HG03378 (cell line): Measurements from ENCODE around the gene CNKSR1.

Experiments used
- ATAC-seq: cut with Tn5 transposase; IDR thresholded peaks from one replicate; pipeline ENCODE4 v1.9.1; 2021; ENCODE audit warnings: mild to moderate bottlenecking, moderate library complexity; ENCODE audit not compliant: unreplicated experiment

Gene CNKSR1, protein sequence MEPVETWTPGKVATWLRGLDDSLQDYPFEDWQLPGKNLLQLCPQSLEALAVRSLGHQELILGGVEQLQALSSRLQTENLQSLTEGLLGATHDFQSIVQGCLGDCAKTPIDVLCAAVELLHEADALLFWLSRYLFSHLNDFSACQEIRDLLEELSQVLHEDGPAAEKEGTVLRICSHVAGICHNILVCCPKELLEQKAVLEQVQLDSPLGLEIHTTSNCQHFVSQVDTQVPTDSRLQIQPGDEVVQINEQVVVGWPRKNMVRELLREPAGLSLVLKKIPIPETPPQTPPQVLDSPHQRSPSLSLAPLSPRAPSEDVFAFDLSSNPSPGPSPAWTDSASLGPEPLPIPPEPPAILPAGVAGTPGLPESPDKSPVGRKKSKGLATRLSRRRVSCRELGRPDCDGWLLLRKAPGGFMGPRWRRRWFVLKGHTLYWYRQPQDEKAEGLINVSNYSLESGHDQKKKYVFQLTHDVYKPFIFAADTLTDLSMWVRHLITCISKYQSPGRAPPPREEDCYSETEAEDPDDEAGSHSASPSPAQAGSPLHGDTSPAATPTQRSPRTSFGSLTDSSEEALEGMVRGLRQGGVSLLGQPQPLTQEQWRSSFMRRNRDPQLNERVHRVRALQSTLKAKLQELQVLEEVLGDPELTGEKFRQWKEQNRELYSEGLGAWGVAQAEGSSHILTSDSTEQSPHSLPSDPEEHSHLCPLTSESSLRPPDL

GRCh38 chr1:26177182-26177684 lies at the start of gene CNKSR1:
CNKSR1 (plus strand) TSS chr1:26177491; CDS start chr1:26177548, 57 bp downstream.
- no peak for ATAC-seq

DNA sequence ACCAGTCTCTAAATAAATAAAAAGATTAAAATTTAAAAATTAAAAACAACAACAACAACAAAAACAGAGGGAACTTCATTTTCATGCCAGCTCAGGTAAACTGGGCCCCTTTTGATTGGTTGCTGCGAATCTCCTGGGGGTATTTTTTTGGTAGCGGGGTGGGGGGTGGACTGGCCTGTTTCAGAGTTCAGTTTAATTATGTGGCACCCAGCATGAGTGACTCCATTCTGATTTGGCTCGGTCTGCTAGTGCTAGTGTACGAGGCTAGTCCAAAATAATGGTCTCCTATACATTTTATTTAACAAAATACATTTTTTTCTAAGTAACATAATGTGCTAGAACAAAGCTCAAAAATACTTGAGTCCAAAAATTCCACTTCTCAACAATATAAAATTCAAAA lies 47.5 kb upstream of the CNKSR1 start:
- ATAC-seq: no peak

DNA sequence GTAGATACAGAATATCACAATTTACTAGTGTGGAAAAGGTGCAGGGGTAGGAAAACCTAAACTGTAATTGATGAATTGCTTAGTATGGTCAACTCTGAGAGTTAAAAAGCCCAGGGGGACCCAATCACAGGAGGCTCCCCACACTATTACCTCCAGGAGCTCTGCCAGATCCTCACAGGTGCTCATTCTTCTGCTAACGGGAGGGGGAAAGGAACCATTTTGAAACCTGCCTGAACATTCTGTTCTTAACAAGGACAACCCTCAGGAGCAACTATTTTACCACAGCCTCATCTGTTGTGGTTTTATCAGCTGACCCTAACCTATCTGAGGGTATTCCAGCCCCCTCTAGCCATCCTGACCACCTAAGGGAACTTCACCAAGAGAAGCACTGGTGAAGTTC lies 46.6 kb upstream of the CNKSR1 start:
- ATAC-seq: no peak

DNA sequence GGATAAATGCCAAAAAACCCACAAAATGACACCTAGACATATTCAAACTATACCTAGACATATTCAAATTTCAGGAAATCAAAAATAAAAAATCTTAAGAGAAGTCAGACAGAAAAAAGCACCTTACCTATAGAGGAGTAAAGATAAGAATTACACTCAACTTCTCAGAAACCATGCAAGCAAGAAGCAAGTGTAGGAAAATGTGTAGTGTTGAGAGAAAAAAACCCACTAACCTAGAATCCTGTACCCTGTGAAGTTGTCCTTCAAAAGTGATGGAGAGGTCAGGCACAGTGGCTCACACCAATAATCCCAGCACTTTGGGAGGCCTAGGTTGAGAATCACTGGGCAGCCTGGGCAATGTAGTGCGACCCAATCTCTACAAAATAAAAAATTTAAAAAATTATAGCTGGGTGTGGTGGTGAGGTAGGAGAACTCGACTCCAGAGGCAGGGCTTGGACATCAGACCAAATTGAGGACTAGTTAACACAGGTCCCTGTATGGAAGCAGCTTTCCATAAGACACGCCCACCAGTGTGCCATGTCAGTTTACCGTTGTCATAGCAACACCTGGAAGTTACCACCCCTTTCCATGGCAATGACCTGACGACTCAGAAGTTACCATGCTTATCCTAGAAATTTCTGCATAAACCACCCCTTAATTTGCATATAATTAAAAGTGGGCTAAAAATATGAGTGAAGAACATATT lies 45.0 kb upstream of the CNKSR1 start:
- ATAC-seq: no peak

GRCh38 chr1:26132834-26133167 lies 44.5 kb upstream of the CNKSR1 start:
- no peak for ATAC-seq

GRCh38 chr1:26134466-26134865 lies 42.8 kb upstream of the CNKSR1 start:
- ATAC-seq: no peak

GRCh38 chr1:26138974-26139558 lies 38.2 kb upstream of the CNKSR1 start:
- no peak for ATAC-seq

DNA sequence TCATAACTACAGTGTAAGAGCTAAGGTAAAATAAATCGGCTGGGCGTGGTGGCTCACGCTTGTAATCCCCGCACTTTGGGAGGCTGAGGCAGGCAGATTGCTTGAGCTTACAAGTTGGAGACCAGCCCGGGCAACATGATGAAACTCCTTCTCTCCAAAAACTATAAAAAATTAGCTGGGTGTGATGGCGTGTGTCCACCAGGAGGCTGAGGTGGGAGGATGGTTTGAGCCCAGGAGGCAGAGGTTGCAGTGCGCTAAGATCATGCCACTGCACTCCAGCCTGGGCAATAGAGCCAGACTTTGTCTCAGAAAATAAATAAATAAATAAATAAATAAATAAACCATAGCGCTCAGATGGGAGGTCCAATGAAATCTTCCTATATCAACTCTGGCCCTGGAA lies 35.1 kb upstream of the CNKSR1 start:
- no peak for ATAC-seq

DNA sequence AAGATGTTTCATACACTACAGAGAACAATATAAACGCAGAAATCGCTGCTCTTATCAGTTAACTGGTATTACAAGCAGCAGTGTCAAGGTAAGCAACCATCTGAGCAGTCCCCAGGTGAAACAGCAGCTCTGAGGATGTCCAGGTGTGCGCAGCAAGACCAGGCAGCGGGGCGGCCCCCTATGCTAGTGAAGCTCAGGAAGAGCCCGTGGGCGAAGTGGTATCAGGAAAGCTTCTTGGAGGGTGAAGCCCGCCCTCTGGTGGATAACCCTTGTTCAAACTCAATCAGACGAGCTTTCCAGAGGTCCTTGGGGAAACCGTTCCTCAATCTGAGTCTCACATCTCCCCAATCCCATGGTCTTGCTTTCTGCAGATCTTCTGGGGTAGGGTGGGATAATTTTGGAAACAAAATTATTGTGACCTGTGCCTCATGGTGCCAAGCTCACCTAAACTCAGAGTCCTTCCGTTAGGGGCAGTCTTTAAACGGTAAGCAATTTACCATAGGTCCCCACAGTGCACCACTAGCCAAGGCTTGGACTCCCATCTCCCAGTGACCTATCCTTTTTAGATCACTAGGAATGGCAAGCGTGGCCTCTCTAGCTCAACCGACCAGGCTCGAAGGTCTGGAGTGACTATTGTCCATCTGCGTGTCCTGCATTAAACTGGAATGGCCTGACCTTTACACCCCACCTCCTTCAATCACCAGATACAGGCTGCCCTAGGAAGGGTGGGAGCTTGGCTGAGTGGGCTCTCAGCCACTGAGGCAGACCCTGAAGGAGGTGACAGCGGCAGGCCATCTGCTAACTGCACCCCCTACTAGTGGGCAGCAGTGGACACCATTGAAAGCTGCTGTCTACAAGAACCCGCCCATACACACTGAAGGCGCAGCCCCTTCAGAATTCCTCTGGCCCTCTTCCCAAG lies 32.0 kb upstream of the CNKSR1 start:
- no peak for ATAC-seq

DNA sequence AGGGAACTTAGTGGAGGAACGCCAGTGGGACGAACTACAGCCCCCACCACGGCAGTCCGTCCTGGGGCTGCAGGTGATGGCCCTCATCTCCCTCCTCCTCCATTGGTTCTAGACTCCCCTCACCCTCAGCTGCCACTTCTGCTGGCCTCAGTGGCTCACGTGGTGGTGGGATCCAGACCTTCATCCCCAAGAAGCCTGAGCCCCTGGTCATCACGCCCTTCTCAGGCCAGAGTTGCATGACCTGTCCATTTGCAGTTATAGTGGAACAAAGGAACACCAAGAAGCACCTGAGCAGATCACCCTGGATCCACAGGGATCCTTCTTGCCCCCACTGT lies 31.4 kb upstream of the CNKSR1 start:
- ATAC-seq: no peak

GRCh38 chr1:26148887-26149286 lies 28.4 kb upstream of the CNKSR1 start:
- ATAC-seq: no peak

DNA sequence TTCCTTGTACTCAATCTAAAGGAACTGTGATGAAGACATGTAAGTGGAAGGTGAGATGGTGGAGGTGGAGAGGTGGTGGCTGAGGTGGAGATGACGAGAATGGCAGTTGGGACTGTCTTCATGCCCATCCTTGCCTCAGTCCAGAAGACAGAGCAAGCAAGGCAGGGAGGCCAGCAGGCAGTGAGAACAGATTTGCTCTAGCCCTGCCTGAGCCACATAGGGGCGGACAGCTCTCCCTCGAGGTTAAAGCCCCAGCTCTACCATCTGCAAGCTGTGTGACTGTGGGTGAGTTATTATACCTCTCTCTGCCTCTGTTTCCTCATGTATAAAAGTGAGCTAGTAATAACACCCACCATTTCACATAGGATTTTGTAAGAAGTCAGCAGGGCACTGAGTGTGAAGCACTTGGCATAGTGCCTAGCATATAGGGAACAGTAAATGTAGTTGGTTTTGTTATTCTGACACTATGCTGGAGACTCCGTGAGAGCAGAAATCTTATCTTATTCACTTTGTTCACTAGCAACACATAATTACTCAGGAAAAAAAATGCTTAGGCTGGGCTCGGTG lies 23.2 kb upstream of the CNKSR1 start:
- ATAC-seq: no peak

DNA sequence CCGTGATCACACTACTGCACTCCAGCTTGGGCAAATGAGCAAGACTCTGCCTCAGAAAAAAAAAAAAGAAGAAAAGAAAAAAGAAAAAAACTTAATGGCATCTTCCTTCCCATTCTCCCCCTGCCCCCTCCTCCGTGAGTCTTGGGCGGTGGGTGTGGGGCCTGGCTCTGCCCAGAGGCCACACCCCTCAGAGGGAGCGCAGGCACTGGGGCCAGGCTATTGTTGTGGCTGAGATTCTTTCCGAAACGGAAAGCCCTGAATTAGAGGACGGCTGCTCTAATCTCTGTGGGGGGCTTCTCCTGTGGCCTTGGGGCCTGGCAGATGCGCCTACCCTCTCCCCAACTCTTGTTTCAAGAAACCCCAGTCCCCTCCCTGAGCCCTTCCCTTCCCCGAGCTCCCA lies 22.5 kb upstream of the CNKSR1 start:
- no peak for ATAC-seq

DNA sequence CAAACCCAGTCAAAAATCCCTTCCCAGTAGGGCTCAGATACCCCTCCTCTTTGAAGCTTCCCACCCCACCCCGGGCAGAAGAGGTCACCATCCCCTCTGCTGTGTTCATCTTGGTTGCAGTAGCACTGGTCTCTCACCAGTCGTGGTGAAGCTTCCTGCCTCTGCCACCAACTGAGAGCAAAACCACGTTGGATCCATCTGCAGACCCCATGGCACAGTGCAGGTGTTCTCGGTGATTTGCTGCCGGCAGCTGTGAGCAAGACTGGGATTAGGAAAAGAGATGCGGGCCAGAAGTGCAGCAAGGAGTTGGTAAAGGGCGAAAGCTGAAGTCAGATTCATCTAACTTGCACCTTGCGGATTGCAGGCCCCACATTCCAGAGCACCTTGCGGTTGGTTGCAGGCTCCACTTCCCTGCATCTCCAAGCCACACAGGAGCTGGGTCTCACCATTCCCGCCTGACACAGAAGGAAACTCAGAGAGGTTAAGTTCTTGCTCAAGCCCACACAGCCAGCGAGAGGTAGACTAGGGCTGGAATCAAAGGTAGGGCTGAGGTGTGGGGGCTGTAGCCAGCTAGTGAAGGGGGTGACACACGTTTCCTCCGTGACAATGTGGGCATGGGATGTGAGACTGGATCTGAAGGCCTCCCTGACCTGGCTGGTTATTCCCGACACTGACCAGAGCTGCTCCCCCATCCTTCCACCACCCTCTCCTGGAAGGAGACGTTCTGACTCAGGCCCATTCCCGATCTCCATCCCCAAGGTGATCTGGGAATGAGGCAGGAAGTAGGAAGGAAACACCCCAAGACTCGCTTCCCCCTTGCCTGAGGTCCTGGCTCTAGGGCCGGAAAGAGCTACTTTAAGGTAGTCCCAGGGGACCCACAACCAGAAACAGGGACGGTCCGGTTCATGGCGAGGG lies 21.7 kb upstream of the CNKSR1 start:
- no peak for ATAC-seq

GRCh38 chr1:26156285-26157038 lies 20.8 kb upstream of the CNKSR1 start:
- no peak for ATAC-seq

GRCh38 chr1:26158271-26158907 lies 18.9 kb upstream of the CNKSR1 start:
- no peak for ATAC-seq

DNA sequence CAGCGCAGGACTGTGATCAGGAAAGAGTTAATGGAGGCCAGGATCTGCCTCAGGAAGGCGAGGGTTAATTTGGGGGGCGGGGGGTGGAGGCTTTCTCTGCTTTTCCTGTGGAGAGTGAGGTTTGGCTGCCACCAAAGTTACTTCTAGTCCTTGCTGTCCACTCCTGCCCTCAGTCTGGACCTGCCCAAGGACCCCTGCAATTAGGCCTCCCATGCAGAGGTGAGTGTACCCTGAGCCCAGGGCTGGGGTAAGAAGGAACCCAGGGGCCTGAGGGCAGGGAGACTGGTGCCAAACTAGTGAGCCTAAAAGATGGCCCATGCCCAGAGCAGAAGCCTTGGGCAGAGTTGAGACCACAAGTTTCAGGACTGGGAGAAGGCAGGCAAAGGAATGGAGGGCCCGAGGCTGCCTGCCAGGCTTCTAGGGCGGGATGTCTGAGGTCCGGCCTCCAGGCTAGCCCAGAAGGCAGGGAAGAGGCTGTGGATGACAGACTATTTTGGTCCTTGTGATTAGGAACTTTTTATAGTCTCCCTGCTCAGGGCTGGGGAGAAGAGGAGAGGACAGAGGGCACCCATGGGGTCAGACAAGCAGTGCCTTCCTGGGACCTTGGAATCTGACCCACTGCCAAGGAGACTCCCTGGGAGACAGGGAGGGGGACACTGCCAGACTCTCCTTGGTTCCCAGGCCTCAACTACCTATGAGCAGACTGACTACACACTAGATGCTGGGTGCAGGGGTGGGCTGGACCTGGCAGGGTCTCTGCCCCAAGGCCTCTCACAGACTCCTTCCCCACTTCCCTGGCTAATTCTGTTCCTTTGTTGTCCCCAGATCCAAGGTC lies 18.2 kb upstream of the CNKSR1 start, which contains the start of gene FAM110D:
FAM110D (plus strand) TSS at position 172 of the 835 bp plus-strand sequence. CDS start 2,213 bp downstream, outside the sequence.
- no peak for ATAC-seq
